NCI-H2196 (cell line): Measurements from ENCODE around the gene EPB41L2.
"Not testable (repeated sequence)": the region's sequence is repeated elsewhere in the genome, so short reads cannot be mapped to it uniquely, and the experiment has no call there.

Experiments used
- DNase-seq: peaks from one replicate; lab custom pipeline; 2025; ENCODE audit not compliant: unreplicated experiment; lab: John Stamatoyannopoulos, UW

Gene EPB41L2

DNA sequence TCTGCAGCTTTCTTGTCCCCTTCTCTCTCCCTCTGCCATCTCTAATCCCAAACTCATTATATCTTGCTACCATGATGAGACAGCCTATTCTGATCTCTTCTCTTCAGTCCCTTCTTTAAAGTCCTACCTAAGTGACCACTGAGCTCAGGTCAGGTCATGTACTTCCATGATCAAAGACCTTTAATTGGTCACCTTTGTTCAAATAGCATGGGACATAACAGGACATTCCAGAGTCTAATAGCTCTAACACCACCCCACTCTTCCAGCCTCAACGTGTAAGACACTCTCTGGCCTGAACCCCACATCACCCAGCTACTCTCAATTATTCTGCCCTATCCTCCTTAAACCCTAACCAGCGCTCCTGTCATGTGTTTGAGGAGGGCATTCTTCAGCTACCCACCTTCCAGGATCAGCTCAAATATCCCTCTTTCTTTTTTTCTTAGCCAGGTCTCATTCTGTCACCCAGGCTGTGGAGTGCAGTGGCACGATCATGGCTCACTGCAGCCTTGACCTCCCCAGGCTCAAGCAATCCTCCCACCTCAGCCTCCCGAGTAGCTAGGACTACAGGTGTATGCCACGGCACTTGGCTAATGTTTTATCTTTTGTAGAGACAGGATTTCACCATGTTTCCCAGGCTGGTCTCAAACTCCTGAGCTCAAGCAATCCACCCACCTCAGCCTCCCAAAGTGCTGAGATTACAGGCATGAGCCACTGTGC is 237.9 kb downstream of the EPB41L2 start:
- no peak for DNase-seq

GRCh38 chr6:130822736-130823135 is 240.3 kb downstream of the EPB41L2 start:
- no peak for DNase-seq

GRCh38 chr6:130815200-130816071 is 247.6 kb downstream of the EPB41L2 start:
- no peak for DNase-seq

DNA sequence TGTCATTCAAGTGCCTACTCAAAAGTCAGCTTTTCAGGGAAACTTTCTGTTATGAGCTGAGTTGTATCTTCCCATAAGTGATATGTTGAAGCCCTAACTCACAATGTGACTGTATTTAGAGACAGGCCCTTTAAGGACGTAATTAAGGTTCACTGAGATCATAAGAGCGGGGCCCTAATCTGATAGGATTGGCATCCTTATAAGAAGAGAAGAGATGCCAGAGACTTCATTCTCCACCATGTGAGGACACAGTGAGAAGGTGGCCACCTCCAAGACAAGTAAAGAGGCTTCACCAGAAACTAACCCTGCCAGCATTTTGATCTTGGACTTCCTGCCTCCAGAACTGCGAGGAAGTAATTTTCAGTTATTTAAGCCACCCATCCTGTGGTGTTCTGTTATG is 248.5 kb downstream of the EPB41L2 start:
- DNase-seq, result no peak

GRCh38 chr6:130811932-130812331 is 251.1 kb downstream of the EPB41L2 start:
- no peak for DNase-seq

DNA sequence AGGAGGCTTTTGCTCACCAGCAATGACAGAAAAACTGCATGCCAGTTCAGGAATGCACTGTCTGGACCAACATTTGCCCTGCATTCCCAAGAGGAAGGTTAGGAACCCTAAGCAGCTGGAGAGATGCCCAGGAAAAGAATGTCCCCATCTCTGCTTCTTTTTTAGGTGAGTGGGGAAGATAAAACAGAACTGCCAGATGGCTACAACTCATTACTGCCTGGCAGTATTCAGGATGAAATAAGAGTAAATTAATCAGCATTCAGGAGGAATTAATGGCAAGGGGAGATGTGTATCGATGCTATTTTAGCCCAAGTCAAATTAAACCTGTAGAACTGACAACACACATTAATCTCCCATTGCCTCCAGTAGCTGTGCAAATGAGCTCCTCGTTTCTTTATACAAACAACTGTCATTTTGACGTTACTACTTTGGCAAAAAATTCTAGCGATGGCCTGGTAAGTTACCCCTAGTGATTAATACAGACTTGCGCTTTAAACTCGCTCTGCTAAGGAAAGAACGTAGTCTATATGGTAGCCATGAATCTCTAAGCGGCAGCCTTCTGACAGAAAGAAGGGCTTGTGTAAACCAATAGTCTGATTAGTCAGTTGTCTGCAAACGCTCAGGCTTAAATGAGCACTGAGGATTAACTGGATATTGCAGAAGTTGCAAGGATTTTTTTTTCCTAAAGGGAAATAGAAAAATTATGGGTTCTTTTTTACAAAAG is 252.6 kb downstream of the EPB41L2 start:
- no peak for DNase-seq

DNA sequence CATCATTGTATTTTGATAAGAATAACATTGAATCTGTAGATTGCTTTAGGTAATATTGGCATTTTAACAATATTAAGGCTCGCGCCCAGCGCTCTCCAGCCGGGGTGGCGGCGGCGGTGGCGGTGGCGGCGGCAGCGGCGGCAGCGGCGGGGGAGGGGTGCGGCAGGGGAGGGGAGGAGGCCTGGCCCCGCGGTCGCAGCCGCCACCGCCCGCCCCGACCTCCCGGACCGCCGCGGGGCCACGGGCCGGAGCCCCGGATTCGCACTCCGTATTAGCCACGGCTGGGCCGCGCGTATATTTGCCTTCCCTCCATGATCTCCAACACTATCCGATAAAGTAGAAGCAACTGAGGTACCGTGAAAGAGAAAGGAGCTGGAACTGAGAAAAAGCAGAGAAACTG is 261.7 kb downstream of the EPB41L2 start:
- not testable (repeated sequence) for DNase-seq

- DNase-seq, result no peak
Observed at GRCh38 chr6:130797061-130797460, 266.0 kb downstream of the EPB41L2 start.

DNA sequence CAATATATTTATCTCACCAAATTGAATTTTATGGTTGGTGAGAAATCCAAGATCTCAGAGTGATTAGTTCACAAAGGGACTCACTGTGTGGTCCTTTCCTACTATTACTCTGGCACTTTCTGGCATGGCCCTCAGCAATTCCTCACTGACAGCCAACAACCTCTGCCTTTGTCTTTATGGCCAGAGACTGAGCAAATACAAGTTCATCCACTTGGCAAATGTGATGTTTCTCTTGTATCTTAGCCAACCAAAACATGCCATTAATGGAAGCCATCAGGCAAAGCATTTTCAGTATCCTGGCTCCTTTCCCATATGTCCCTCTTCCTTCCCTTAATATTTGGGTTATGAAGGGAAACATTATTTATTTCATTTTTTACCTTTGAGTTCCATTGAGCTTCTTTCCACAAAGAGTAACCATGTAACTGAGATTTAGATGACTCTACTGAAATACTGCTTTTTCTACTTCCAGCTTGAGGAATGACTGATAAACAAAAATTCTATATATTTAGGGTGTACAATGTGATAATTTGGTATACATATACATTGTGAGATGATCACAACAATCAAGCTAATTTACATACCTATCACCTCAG is 266.6 kb downstream of the EPB41L2 start:
- DNase-seq, result no peak

DNA sequence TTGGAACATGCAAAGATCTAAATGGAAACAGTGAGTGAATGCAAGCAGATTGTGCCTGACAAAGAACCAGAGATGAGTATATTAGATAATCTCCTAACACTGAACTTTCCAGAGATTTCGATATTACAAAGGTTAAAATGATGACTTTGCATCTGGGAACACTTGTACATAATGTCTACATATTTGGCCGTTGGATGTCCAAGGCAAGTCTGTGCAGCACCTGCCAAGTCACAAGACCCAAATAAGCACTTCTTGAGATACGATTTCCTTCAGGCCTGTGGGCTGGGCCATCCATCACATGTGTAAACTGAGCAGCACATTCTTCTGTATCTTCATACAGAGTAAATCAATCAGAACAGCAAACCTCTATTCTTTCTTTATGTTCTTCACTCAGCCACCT is 268.3 kb downstream of the EPB41L2 start:
- no peak for DNase-seq

- no peak for DNase-seq
Observed at GRCh38 chr6:130794010-130794697, 268.9 kb downstream of the EPB41L2 start.
